Femur (tissue), 1 donor: ENCODE data around the gene RPS6KB1.
"Not testable (repeated sequence)": the region's sequence is repeated elsewhere in the genome, so short reads cannot be mapped to it uniquely, and the experiment has no call there.

Experiments
- DNase-seq: peaks from one replicate; pipeline ENCODE4 v3.0.0-alpha.2; 2017

The RPS6KB1 gene

GRCh38 chr17:59892924-59893675, at the start of gene RPS6KB1, which contains the start of gene TUBD1:
Gene RPS6KB1, plus strand, starts transcription at chr17:59893121. Its CDS starts 64 bp downstream, at chr17:59893185.
Gene TUBD1, minus strand, starts transcription at chr17:59892943. Its CDS starts 1,941 bp downstream, at chr17:59891002.
- DNase-seq = peak; percentile 99

- DNase-seq = no peak
Observed at GRCh38 chr17:59844884-59845594, 47.9 kb upstream of the RPS6KB1 start.

- DNase-seq = peak; percentile 57
Observed at GRCh38 chr17:59845595-59846393, 47.1 kb upstream of the RPS6KB1 start.

- DNase-seq = peak; percentile 77
Observed at GRCh38 chr17:59846394-59847165, 46.3 kb upstream of the RPS6KB1 start.

GRCh38 chr17:59848385-59848668, 44.6 kb upstream of the RPS6KB1 start:
- DNase-seq = no peak

GRCh38 chr17:59848778-59849177, 44.1 kb upstream of the RPS6KB1 start:
- DNase-seq = no peak

GRCh38 chr17:59850311-59850710, 42.6 kb upstream of the RPS6KB1 start:
- not testable (repeated sequence) for DNase-seq

- DNase-seq = peak; percentile 63
Observed at GRCh38 chr17:59851439-59852375, 41.2 kb upstream of the RPS6KB1 start.

- not testable (repeated sequence) for DNase-seq
Observed at GRCh38 chr17:59852847-59853167, 40.1 kb upstream of the RPS6KB1 start.

- no peak for DNase-seq
Observed at GRCh38 chr17:59853168-59853918, 39.6 kb upstream of the RPS6KB1 start.

- not testable (repeated sequence) for DNase-seq
Observed at GRCh38 chr17:59853919-59854729, 38.8 kb upstream of the RPS6KB1 start.

GRCh38 chr17:59856859-59857794, 35.8 kb upstream of the RPS6KB1 start:
- DNase-seq = no peak

GRCh38 chr17:59858167-59858816, 34.6 kb upstream of the RPS6KB1 start:
- DNase-seq = no peak

GRCh38 chr17:59858932-59859331, 34.0 kb upstream of the RPS6KB1 start:
- DNase-seq = no peak

GRCh38 chr17:59859444-59860025, 33.4 kb upstream of the RPS6KB1 start:
- DNase-seq = no peak

GRCh38 chr17:59863616-59864015, 29.3 kb upstream of the RPS6KB1 start:
- DNase-seq = no peak

GRCh38 chr17:59869941-59870218, 23.0 kb upstream of the RPS6KB1 start:
- no peak for DNase-seq

GRCh38 chr17:59870482-59870881, 22.4 kb upstream of the RPS6KB1 start:
- no peak for DNase-seq
